Measurements from ENCODE around the gene KCNK17. TPM values are rescaled to one million over a fixed set of nuclear protein-coding genes. Genes with fewer than 3 reads are reported as not detected.

The KCNK17 gene, protein sequence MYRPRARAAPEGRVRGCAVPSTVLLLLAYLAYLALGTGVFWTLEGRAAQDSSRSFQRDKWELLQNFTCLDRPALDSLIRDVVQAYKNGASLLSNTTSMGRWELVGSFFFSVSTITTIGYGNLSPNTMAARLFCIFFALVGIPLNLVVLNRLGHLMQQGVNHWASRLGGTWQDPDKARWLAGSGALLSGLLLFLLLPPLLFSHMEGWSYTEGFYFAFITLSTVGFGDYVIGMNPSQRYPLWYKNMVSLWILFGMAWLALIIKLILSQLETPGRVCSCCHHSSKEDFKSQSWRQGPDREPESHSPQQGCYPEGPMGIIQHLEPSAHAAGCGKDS
- not detected in 2 replicates for total RNA-seq

GRCh38 chr6:39314273-39314795 lies at the start of gene KCNK17:
Gene KCNK17, minus strand, starts transcription at chr6:39314419. Its CDS starts 99 bp downstream, at chr6:39314320.

DNA sequence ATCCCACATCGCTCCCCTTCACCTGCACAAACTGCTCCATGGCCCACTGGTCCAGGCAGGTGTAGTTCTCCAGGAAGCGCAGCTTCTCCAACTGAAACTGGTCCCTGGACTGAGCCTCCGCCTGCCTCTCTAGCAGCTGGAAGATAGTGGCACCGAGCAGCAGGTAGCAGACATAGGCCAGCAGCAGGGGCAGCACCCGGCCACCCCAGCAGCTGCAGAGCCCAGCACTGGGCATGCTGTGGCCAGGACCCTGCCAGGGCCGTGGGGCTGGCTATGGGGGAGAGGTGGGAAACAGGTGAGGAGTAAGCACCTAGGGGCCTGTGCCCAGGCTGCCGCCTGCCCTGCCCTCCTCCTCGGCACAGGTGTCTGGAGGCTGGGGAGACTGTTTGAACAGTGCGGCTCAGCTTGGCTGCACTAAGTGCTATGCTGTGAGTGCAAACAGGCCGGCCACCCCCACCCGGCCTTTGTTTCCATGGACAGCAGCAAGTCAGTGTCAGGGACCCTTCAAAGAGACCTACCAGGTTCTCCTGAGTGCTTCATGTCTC lies 8.2 kb upstream of the KCNK17 start, which contains the start of gene KCNK16:
TSS of gene KCNK16 (minus strand) at position 397 of the 545 bp plus-strand sequence. CDS start at position 235, 162 bp downstream.

Other genes starting within 250 kb of the KCNK17 start
- 8.3 and 9.7 TPM in 2 replicates for gene SAYSD1, start 199.2 kb downstream of the KCNK17 start, total RNA-seq
- 0.07 TPM in 1 of 2 replicates, not detected in the other for gene KCNK5, start 84.9 kb downstream of the KCNK17 start, total RNA-seq
- gene KCNK16, start 8.3 kb upstream of the KCNK17 start, total RNA-seq, result not detected in 2 replicates

All from airway epithelial cell (primary cell).